Stomach (tissue), 4 donors: Measurements from ENCODE around the gene MFN1.

ENCODE experiments used
- EP300 ChIP-seq: sonication (generic); formaldehyde crosslinking; IDR thresholded peaks from one replicate; pipeline ENCODE4 v1.6.1; 2017; ENCODE audit warnings: antibody characterized with exemption
- POLR2A ChIP-seq, 4 donors: fragments of 450-650 bp; IDR thresholded peaks; one replicate each; pipeline ENCODE4 v1.6.1; 2016; ENCODE audit warnings: antibody characterized with exemption in 4 of 4, control low read depth in 2 of 4, mild to moderate bottlenecking in 1 of 4, moderate library complexity in 1 of 4
- POLR2AphosphoS5 ChIP-seq, 3 donors: sonication (generic); formaldehyde crosslinking; IDR thresholded peaks; one replicate each; pipeline ENCODE4 v1.6.1; 2016; ENCODE audit warnings: antibody characterized with exemption in 3 of 3

DNA sequence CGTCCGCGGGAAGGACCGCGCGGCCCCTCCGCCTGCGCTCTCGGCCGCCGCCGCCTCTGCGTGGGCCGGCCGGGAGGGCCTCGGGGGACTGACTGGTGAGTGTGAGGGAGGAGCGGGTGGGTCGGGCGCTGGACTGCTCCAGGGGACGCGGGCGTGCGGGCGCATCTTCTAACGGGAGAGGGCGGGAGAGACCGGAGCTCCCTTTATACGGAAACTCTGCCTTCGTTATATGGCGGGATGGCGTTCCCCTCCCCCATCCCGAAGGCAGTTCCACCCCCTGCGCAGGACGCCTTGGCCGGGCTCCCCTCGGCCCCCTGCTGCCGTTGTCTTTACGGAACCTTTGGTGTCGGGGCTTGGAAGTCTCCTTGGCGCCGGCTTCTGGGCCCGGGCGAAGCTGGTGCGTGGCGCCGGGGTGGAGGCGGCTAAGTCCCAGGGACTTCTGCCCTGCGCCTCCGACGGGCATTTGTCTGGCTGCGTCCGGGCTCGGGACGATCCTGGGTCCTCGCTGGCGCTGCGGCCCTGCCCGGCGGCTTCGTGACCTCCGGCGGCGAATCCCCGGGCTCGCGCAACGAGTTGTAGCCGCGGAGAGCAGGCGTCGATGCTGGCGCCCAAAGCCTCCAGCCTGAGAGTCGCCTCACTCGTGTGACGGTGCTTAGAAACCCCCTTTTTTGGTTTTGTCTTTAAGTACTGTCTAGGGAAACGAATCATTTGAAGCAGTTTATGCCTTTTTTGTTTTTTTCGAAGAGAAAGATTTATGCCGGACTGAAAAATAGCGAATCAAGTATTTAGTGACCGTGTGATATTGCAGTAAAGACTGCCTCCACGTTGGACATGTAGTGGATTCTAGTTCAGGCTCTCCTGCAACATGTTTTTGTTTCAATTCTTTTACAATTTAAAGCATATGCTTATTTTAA is 24.1 kb upstream of the MFN1 start:
- no peak for TF ChIP-seq EP300
- TF ChIP-seq POLR2A (IDR thresholded peaks at IDR 0.05), result no peak
- TF ChIP-seq POLR2AphosphoS5 (IDR thresholded peaks at IDR 0.05), result no peak
